ENCODE results near the gene MCEE.
"Not testable (repeated sequence)": the region's sequence is repeated elsewhere in the genome, so short reads cannot be mapped to it uniquely, and the experiment has no call there.

GRCh38 chr2:71085325-71086003, 44.6 kb downstream of the MCEE start:
- TF ChIP-seq CHD1 (IDR thresholded peaks at IDR 0.05; ENCODE audit: low read depth, low read length); CTCF (conservative IDR thresholded peaks at IDR 0.05; ENCODE audit: low read depth, low read length); POLR2A (IDR thresholded peaks at IDR 0.05; ENCODE audit: low read depth, low read length); ELK1 (IDR thresholded peaks at IDR 0.05; ENCODE audit: borderline replicate concordance, low read depth, low read length); RCOR1 (IDR thresholded peaks at IDR 0.05; ENCODE audit: insufficient replicate concordance, low read length); MAZ (IDR thresholded peaks at IDR 0.05; ENCODE audit: borderline replicate concordance, low read depth, low read length); MAFK (IDR thresholded peaks at IDR 0.05; ENCODE audit: low read depth, low read length); SMC3 (IDR thresholded peaks at IDR 0.05; ENCODE audit: low read depth, low read length): not testable (repeated sequence)

Measured in IMR-90 (cell line).